ENCODE measurements around the gene DPT. TPM values are rescaled to one million over a fixed set of nuclear protein-coding genes. Genes with fewer than 3 reads are reported as not detected.

DPT gene
- not detected for total RNA-seq
- not detected for total RNA-seq (2013)

DNA sequence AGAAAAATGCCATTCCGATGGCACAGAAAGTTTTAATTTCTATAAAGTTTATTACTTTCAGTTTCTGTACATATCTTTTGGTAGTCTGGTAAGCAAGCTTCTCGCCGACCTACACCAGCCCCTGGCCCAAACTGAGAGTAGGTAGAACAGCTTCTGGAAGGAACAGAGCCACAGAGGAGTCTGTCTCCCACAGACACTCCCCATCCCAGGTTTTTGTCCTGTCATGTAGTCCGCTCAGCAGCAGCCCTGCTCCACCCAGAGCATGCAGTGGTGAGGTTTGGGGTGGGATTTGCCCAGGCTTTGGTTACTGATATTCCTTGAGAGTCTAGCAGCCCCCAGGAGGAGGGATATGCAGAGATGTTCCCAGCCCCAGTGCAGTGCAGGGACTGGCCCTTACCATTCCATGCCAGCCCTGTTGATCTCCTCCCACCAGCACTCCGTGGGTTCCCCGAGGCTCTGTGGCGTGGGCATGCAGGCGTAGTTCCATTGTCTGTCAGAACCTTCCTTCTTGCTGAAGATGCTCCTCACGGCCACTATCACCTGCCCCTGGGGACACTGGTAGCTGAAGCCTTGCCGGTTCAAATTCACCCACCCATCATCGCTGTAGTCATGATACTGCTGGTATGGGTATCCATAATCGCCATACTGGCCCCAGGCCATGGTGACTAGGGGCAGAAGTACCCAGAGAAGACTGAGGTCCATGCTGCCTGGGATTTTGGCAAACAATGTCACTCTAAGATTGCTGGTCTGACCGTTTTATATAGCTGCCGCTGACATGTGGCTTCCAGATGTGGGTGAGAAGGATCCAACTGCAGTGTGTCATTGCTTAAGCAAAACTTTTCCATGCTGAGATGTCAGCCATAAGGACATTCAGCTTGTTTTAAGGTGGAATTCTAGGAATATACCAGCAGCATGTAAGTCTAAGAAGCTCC lies at the start of gene DPT:
TSS of gene DPT (minus strand) at position 734 of the 932 bp plus-strand sequence. CDS start at position 702, 32 bp downstream.
- no peak for TF ChIP-seq CTCF (IDR thresholded peaks at IDR 0.05)
- intact Hi-C loops (cut with micrococcal nuclease): no loop called here
- ATAC-seq: no peak
- H3K27me3 ChIP-seq (ENCODE audit: control insufficient read depth, insufficient read depth, low read length): no peaks in the 10 kb centered on the region
- H3K4me1 Mint-ChIP-seq: no peaks in the 10 kb centered on the region
- no peak within 1 kb of the TSS for H3K27ac Mint-ChIP-seq
- H3K27ac ChIP-seq (ENCODE audit: low read length): no peak within 1 kb of the TSS
- H3K9me3 ChIP-seq (ENCODE audit: control insufficient read depth, insufficient read depth, low read length): no peaks in the 10 kb centered on the region
- H3K27me3 Mint-ChIP-seq (ENCODE audit: low read depth in 2 of 2): peaks cover 6 to 7% of the 10 kb centered on the region in 2 donors
- WGBS (ENCODE audit: insufficient coverage): 76% methylated on average over 13 of the region's 14 CpGs
- no peaks in the 10 kb centered on the region for H3K36me3 Mint-ChIP-seq
- H3K4me3 ChIP-seq (ENCODE audit: low read length): no peak within 1 kb of the TSS
- no peak within 1 kb of the TSS for H3K4me3 Mint-ChIP-seq
- H3K4me1 ChIP-seq (ENCODE audit: control insufficient read depth, insufficient read depth, low read length): no peaks in the 10 kb centered on the region
- no peaks in the 10 kb centered on the region for H3K9me3 Mint-ChIP-seq
- DNase-seq: no peak
- no peaks in the 10 kb centered on the region for H3K36me3 ChIP-seq (ENCODE audit: control insufficient read depth, insufficient read depth, low read length)

DNA sequence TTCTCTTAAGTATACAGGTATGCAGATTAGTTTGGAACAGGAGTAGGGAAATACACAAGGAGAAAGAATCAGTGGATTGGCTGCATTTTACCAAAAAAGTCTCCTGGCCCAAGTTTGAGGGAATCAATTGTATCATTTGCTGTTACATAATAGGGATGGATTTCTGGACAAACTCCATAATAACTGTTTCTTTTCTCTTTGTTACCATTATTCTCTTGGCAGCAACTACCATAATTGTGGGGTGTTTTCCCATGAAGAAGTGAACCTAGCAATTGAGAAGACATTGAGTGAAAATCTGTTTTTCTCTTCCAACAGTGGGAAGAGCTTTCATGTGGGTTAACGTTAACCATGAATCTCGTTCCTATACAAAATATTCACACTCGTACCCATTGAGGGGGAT lies 46.4 kb upstream of the DPT start:
- ATAC-seq (no peak), DNase-seq (no peak)
- Histone ChIP-seq H3K4me3 (ENCODE audit: low read length) (no peak overlapping the region), H3K27me3 (ENCODE audit: control insufficient read depth, insufficient read depth, low read length) (no peaks in the 10 kb centered on the region), H3K9me3 (ENCODE audit: control insufficient read depth, insufficient read depth, low read length) (no peaks in the 10 kb centered on the region), H3K27ac (ENCODE audit: low read length) (no peak overlapping the region), H3K4me1 (ENCODE audit: control insufficient read depth, insufficient read depth, low read length) (no peaks in the 10 kb centered on the region), H3K36me3 (ENCODE audit: control insufficient read depth, insufficient read depth, low read length) (no peaks in the 10 kb centered on the region)
- Mint-ChIP-seq H3K4me3 (no peak overlapping the region), H3K27ac (no peak overlapping the region), H3K9me3 (no peaks in the 10 kb centered on the region), H3K4me1 (no peaks in the 10 kb centered on the region), H3K27me3 (ENCODE audit: low read depth in 2 of 2) (peaks cover 0 to 5% of the 10 kb centered on the region in 2 donors), H3K36me3 (no peaks in the 10 kb centered on the region)
- no peak for TF ChIP-seq CTCF (IDR thresholded peaks at IDR 0.05)
- intact Hi-C loops (cut with micrococcal nuclease): no loop called here
- no CpG with 5 or more reads among the region's 3 CpGs for WGBS (ENCODE audit: insufficient coverage)

GRCh38 chr1:168774241-168774640 lies 45.2 kb upstream of the DPT start:
- no peak overlapping the region for H3K4me3 ChIP-seq (ENCODE audit: low read length)
- H3K27ac ChIP-seq (ENCODE audit: low read length): no peak overlapping the region
- 100% methylated on average over 1 of the region's 1 CpG for WGBS (ENCODE audit: insufficient coverage)
- Mint-ChIP-seq H3K27me3 (ENCODE audit: low read depth in 2 of 2) (peaks cover 0 to 3% of the 10 kb centered on the region in 2 donors), H3K9me3 (no peaks in the 10 kb centered on the region), H3K4me3 (no peak overlapping the region), H3K4me1 (no peaks in the 10 kb centered on the region), H3K36me3 (no peaks in the 10 kb centered on the region), H3K27ac (no peak overlapping the region)
- H3K4me1 ChIP-seq (ENCODE audit: control insufficient read depth, insufficient read depth, low read length): no peaks in the 10 kb centered on the region
- DNase-seq: no peak
- no peak for ATAC-seq
- intact Hi-C loops (cut with micrococcal nuclease): no loop called here
- TF ChIP-seq CTCF (IDR thresholded peaks at IDR 0.05): no peak
- H3K27me3 ChIP-seq (ENCODE audit: control insufficient read depth, insufficient read depth, low read length): no peaks in the 10 kb centered on the region
- no peaks in the 10 kb centered on the region for H3K9me3 ChIP-seq (ENCODE audit: control insufficient read depth, insufficient read depth, low read length)
- H3K36me3 ChIP-seq (ENCODE audit: control insufficient read depth, insufficient read depth, low read length): no peaks in the 10 kb centered on the region
